ENCODE data around the gene IL2.

DNA sequence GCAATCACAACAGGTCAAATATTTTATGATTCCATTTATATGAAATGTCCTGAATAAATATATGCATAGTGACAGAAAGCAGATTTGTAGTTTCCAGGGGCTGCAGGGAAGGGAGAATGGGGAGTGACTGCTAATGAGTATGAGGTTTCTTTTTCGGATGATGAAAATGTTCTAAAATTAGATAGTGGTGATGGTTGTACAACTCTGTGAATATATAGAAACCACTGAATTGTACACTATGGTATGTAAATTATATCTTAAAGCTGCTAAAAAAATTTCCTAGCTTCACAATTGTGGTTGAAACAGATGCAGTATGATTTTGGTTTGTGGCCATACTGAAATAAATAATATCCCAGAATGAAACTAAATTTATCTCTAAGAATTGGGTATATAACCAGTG lies 12.9 kb upstream of the IL2 start:
- TF ChIP-seq POLR2AphosphoS5 (IDR thresholded peaks at IDR 0.05; ENCODE audit: low read depth, low read length): no peak
- no peak for TF ChIP-seq TAF1 (IDR thresholded peaks at IDR 0.05; ENCODE audit: borderline replicate concordance, low read depth, low read length)
- no peak for TF ChIP-seq POLR2A (IDR thresholded peaks at IDR 0.05; ENCODE audit: low read depth, low read length)

Measured in GM12892 (cell line).